SHP77 (cell line): ENCODE measurements around the gene ITGA11.
"Not testable (repeated sequence)": the region's sequence is repeated elsewhere in the genome, so short reads cannot be mapped to it uniquely, and the experiment has no call there.

Experiments used
- DNase-seq, 2 experiments: peaks; one replicate each; lab custom pipeline; 2025; lab: John Stamatoyannopoulos, UW

The ITGA11 gene

DNA sequence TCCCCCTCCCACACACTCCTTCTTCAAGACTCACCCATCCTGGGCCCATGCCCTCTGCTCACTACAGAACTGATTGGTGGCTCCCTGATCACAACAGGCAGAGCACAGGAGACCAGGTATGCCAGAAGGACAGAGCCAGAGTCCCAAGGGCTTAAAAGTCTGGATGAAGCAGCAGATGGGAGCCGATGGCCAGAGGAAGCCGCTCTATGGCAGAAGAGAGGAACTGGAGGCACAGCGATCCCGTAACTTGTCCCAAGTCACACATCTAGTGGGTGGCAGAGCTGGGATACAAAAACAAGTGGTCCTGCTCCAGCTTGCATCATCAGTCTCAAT lies 20.7 kb downstream of the ITGA11 start:
- DNase-seq: no peak

GRCh38 chr15:68410466-68411342 lies 21.3 kb downstream of the ITGA11 start:
- no peak for DNase-seq

DNA sequence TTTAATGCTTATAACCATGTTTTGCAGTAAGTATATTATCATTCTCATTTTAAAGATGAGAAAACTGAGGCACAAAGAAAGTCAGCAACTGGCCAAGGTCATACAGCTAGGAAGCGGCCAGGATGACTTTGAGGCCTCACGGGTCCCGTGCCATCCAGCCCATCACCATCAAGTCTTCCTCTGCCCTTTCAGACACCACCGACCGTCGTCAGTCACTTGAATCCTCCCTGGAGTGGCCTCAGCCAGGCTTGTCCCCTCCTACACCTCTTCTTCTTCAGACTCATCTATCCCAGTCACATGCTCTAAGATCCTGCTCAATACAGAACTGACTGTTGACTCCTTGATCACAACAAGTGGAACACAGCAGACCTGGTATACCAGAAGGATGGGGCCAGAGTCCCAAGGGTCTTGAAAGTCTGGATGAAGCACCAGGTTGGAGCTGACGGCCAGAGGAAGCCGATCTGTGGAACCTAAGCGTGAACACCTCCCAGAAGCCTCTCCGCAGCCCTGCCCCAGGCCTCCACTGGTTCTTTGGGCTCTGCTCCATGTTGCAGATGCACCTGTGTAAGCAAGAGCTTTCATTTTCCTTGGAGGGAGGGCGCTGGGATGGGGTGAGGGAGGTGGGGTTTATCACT lies 22.1 kb downstream of the ITGA11 start:
- DNase-seq: no peak

- DNase-seq: no peak
Measured at GRCh38 chr15:68408971-68409370, 23.0 kb downstream of the ITGA11 start.

DNA sequence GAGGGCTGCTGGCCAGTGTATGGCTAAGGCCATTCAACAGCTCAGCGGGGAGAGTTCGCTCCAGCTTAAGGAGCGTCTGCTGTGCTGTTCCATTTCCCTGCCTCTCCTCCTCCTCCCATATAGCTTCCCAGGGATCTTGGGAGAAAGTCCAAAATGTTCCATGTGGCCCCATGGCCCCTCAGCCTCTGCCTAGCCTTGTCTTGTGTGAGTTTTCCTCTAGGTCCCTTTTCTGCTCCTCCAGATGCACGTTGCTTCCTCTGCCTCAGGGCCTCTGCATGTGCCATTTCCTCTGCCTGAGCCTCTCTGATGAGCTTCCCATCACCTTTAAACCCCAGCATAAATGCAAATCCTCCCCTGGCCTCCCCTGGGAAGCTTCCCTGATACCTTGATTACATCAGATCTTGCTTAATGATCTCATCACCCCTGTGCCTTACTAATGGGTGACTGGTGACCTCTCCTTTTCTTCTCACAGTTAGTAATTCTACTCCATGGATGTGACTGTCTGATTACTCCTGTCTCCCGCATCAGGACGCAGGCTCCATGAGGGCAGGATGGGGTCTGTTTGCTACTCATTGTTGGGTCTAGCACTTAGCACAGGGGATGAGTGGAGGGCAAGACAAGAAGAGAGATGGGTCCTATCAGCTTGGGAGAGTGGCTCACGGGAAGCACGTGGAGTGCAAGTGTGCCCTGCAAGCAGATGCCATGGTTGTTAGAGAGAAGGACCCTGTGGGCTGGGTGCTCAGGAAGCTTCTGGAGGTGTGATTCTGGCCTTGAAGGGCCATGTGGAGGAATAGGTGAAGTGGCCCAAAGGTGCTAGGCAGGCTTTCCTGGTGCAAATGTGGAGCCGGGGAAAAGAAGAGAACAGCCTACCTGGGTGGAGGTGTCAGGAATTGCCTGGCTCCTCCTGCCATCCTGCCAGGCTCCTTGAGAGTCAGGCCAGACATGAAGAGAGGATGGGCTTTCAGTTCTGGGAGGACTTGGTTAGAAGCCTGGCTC lies 23.8 kb downstream of the ITGA11 start:
- no peak for DNase-seq

GRCh38 chr15:68407141-68407885 lies 24.6 kb downstream of the ITGA11 start:
- DNase-seq: no peak

DNA sequence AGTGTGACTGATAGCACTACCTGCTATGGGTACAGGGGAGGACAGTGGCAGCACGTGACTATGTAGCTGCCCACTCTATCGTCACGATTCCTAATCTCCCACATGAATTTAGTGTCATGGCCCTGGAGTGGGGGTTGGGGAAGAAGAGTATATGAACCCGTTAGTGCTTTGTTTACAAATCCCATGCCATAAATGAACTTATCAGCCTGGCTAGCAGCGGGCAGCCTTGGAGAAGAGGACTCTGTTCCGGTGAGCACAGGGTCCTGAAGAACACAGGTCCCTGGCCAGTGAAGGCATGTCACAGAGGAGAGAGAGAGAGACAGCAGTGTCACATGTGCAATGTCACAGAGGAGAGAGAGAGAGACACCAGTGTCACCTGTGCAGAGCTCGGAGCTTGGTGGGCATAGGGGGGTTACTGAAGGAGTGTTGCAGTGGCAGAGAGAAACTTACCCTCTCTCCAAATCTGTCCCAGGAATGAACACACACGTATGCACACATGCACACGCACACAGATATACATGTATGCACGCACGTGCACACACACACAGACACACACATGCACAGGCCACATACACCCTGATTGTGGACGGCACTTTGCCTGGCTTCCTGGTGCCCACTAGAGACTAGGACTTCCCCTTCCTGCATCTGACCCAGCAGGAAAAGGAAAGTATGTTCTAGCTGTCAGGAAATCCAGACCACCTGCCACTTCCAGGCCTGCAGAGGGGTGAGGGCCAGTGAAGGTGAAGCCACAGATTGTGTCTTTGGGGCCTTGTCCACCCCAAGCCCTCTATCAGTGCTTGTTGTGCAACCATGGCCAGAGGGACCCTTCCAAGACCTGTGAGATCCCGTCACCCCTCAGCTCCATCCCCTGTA lies 26.3 kb downstream of the ITGA11 start:
- DNase-seq: no peak

GRCh38 chr15:68404056-68404798 lies 27.7 kb downstream of the ITGA11 start:
- DNase-seq: no peak

DNA sequence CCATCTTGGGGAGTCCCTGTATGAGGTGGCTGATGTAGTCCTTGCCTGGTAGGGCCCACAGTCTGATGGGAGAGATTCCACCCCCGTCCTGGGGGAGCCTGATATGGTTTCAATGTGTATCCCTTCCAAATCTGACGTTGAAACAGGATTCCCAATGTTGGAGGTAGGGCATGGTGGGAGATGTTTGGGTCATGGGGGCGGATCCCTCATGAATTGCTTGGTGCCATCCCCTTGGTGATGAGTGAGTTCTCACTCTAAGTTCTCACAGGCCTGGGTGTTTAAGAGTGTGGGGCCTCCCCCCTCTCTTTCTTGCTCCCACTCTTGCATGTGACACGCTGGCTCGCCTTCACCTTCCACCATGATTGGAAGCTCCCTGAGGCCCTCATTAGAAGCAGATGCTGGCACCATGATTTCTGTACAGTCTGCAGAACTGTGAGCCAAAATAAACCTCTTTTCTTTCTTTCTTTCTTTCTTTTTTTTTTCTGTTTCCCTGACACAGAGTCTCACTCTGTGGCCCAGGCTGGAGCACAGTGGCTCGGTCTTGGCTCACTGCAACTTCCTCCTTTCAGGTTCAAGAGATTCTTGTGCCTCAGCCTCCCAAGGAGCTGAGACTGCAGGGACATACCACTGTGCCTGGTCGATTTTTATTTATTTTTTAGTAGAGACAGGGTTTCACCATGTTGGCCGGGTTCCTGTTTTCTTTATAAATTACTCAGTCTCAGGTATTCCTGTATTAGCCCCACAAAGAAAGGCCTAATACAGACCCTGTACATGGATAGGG lies 28.6 kb downstream of the ITGA11 start:
- DNase-seq: no peak

- no peak for DNase-seq
Measured at GRCh38 chr15:68402432-68403160, 29.4 kb downstream of the ITGA11 start.

GRCh38 chr15:68401496-68402431 lies 30.2 kb downstream of the ITGA11 start:
- no peak for DNase-seq

GRCh38 chr15:68400066-68400456 lies 31.9 kb downstream of the ITGA11 start:
- DNase-seq: no peak

- DNase-seq: no peak
Measured at GRCh38 chr15:68399096-68400065, 32.6 kb downstream of the ITGA11 start.

- DNase-seq: not testable (repeated sequence)
Measured at GRCh38 chr15:68397999-68398398, 34.0 kb downstream of the ITGA11 start.

DNA sequence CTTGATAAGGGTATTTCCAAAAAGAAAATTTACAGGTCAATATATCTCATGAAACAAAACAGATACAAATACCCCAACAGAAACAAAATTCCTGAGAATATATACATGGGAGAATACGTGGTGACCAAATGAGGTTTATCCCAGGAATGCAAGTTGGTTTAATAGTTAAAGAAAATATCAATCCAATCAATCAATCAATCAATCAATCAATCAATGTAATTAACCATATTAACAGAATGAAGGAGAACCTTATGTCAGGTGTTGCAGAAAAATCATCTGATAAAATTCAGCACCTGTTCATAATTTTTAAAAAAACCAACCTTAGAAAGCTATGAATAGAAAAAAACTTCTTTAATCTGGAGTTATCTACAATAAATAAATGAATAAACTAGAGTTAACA lies 35.9 kb downstream of the ITGA11 start:
- DNase-seq: no peak

- DNase-seq: no peak
Measured at GRCh38 chr15:68391121-68391520, 40.8 kb downstream of the ITGA11 start.
